Adrenal gland (tissue), 12 donors: ENCODE results near the gene HOXA13. TPM values are rescaled to one million over a fixed set of nuclear protein-coding genes. Genes with fewer than 3 reads are reported as not detected.

Source experiments
- DNase-seq, 7 donors: peaks; one replicate each; pipeline ENCODE4 v3.0.0-alpha.2; 2019 to 2020
- H3K27ac ChIP-seq, 5 donors: fragments of 200-600 bp; sonication (generic) in 4 of 5; 1 replicate in 3 of 5; 2 replicates in 2 of 5; pipeline versions ENCODE4 v1.5.1 to v1.8.0; 2016 to 2020; ENCODE audit warnings: mild to moderate bottlenecking in 1 of 5
- H3K27me3 ChIP-seq: fragments of 200-600 bp; 2 replicates; pipeline ENCODE4 v1.8.0; 2021
- H3K36me3 ChIP-seq, 2 donors: fragments of 200-600 bp; replicated peaks in 1 of 2; 1 replicate in 1 of 2; 2 replicates in 1 of 2; pipeline versions ENCODE4 v1.5.1 to v1.8.0; 2018 to 2022
- H3K4me1 ChIP-seq, 2 donors: fragments of 200-600 bp; replicated peaks in 1 of 2; 1 replicate in 1 of 2; 2 replicates in 1 of 2; pipeline versions ENCODE4 v1.5.1 to v1.8.0; 2018 to 2021
- H3K4me3 ChIP-seq, 4 donors: fragments of 200-600 bp; sonication (generic) in 3 of 4; one replicate each; pipeline ENCODE4 v1.5.1; 2016 to 2018
- H3K9me3 ChIP-seq, 3 donors: fragments of 200-600 bp; sonication (generic) in 1 of 3; replicated peaks in 1 of 3; 1 replicate in 2 of 3; 2 replicates in 1 of 3; pipeline versions ENCODE4 v1.5.1 to v1.8.0; 2016 to 2021
- POLR2A ChIP-seq, 2 donors: fragments of 450-650 bp; IDR thresholded peaks; one replicate each; pipeline ENCODE4 v1.6.1; 2017; ENCODE audit warnings: antibody characterized with exemption in 2 of 2, mild to moderate bottlenecking in 2 of 2, moderate library complexity in 1 of 2
- WGBS, 4 donors: extraction: QIAGEN DNeasy Blood & Tissue Kit in 2 of 4; methylation state at CpG; one replicate each; pipeline versions ENCODE4 v1.1.5 to v1.1.7; 2013 to 2017; 5-methylcytosine and 5-hydroxymethylcytosine counted together
- intact Hi-C, 2 donors: fragments of 100-400 bp; cut with DNase I; formaldehyde crosslinking; loops; one replicate each; pipeline versions ENCODE4 v1.14.1 to v1.15.0; 2022 to 2023
- polyA plus RNA-seq, 3 donors: library from polyadenylated mRNA; stranded (reverse); fragments of 200-250 nt in 2 of 3; fragments of 350-450 nt in 1 of 3; fragmentation: Illumina TruSeq in 1 of 3; extraction: RNeasy Lipid Tissue Mini Kit (QIAGEN cat#74804) in 1 of 3; gene quantifications; one replicate each; pipeline ENCODE4 v1.2.3, GENCODE V29; 2013 to 2014
- total RNA-seq, 9 donors: library from RNA; depleted of rRNA in 4 of 9; stranded (reverse); fragments of >200 nt in 4 of 9; fragments of 120-200 nt in 1 of 9; fragmentation: NEBNext Ultra II Directional in 1 of 9; extraction: Animal tissue kit (Norgen Biotek cat#: 25700) in 1 of 9; gene quantifications; one replicate each; pipeline versions ENCODE4 v1.1.0 to v1.2.4, GENCODE V29; 2013 to 2023
- TF ChIP-seq, protein P1 (sequence below), 6 experiments: fragments of 450-650 bp in 4 of 6; fragments of 200-600 bp in 2 of 6; sonication (generic) in 1 of 6; IDR thresholded peaks; 1 replicate in 5 of 6; 2 replicates in 1 of 6; pipeline versions ENCODE4 v1.5.1 to v1.8.0; 2016 to 2021; ENCODE audit warnings: antibody characterized with exemption in 6 of 6, mild to moderate bottlenecking in 2 of 6, moderate library complexity in 1 of 6
- donor health status: healthy with polysubstance abuse.
- donor health status: Bipolar disorder and iron deficiency.
- donor health status: DM: yes; HTN: yes; CAD: no.
- donor health status: DM: no; HTN: no; CAD: no.
- donor health status: DM: no; HTN: no; CAD: no.
- donor health status: DM: yes; HTN: yes; CAD: no.

The HOXA13 gene
- total and polyA plus RNA-seq, 12 donors: 0.17 to 1.4 (median 0.56) TPM; not detected in 1

DNA sequence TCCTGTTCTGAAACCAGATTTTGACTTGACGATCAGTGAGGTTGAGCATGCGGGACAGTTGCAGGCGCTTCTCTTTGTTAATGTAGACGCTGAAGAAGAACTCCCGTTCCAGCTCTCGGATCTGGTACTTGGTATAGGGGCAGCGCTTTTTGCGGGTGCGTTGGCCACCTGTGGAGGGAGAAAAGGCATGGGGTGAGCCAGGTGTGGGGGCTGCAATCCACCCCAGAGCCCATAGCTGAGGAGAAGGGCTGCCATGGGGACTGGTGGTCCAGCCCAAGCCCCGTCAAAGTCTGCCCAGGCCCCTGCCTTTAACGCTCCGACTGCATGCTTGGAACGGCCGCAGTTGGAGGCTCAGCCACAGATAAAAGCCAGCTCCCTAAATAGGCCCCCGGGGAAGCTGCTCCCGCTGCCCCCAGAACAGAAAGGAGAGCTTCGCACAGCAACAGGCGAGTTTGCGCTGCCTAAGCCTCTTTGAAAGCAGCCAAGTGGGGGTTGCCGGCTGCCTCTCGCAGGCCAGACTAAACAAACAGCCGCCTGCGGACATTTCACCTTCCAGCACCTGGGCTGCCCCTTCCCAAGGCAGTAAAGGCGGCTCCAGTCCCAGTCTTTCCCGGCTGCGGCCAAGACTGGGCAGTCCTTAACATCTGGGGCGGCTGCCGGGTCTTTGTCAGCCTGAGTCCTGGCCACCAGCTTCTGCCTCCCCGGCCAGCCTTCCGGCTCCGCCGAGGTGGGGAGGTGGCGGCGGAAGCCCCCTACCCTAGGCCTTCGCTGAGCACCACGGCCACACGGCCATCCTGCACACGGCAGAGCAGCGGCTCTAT lies 16.8 kb downstream of the HOXA13 start:
- peaks cover 97% of the 10 kb centered on the region for H3K27me3 ChIP-seq
- intact Hi-C loops: loop anchor here in 1 of 2 donors (10.0 kb wide), 1 partner anchor 1308 kb away; no protein-coding TSS in a partner anchor
- no peak for TF ChIP-seq POLR2A (IDR thresholded peaks at IDR 0.05)
- TF ChIP-seq, protein P1, sequence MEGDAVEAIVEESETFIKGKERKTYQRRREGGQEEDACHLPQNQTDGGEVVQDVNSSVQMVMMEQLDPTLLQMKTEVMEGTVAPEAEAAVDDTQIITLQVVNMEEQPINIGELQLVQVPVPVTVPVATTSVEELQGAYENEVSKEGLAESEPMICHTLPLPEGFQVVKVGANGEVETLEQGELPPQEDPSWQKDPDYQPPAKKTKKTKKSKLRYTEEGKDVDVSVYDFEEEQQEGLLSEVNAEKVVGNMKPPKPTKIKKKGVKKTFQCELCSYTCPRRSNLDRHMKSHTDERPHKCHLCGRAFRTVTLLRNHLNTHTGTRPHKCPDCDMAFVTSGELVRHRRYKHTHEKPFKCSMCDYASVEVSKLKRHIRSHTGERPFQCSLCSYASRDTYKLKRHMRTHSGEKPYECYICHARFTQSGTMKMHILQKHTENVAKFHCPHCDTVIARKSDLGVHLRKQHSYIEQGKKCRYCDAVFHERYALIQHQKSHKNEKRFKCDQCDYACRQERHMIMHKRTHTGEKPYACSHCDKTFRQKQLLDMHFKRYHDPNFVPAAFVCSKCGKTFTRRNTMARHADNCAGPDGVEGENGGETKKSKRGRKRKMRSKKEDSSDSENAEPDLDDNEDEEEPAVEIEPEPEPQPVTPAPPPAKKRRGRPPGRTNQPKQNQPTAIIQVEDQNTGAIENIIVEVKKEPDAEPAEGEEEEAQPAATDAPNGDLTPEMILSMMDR (IDR thresholded peaks at IDR 0.05): no peak
- no peak overlapping the region for H3K4me3 ChIP-seq
- 15 to 27% (median 18%) methylated on average over 17 to 39 of the region's 39 CpGs for WGBS, 4 donors
- H3K9me3 ChIP-seq: no peaks in the 10 kb centered on the region
- peak in 5 of 7 donors; percentile 13 to 43 (median 14) for DNase-seq
- peaks cover 19 to 21% of the 10 kb centered on the region in 2 donors for H3K4me1 ChIP-seq
- no peaks in the 10 kb centered on the region for H3K36me3 ChIP-seq
- H3K27ac ChIP-seq: no peak overlapping the region

DNA sequence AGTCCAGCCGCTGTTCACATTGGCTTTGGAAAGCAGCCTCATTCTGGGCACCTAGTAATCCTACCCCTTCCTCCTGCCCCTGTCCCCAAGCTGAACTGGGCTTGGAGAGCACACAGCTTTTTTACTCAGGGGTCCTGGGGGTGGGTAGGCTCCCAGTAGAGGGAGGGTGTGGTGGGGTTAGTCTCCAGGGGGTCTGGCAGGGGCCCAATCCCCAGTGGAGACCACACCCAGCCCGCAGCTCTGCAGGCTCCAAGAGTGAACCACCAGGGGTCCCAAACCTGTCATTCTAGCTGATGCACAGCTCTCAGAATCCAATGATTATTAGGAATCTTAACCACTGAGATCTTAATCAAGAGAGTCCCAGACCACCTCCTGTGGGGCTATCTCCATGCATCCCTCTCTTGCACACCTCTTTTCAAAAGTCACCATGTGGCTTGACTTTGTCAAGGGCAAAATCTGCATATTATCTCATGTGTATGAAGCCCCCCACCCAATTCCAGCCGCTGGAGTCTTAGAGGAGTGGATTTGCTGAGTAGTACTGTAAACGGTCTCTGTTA lies 17.5 kb downstream of the HOXA13 start:
- H3K4me1 ChIP-seq: peaks cover 19% of the 10 kb centered on the region in 2 donors
- H3K9me3 ChIP-seq: no peaks in the 10 kb centered on the region
- H3K27ac ChIP-seq: no peak overlapping the region
- no peaks in the 10 kb centered on the region for H3K36me3 ChIP-seq
- peaks cover 94% of the 10 kb centered on the region for H3K27me3 ChIP-seq
- TF ChIP-seq POLR2A (IDR thresholded peaks at IDR 0.05): no peak
- TF ChIP-seq, protein P1 (IDR thresholded peaks at IDR 0.05): no peak
- intact Hi-C loops: loop anchor here in 1 of 2 donors (10.0 kb wide), 1 partner anchor 1308 kb away; no protein-coding TSS in a partner anchor
- peak in 5 of 7 donors; percentile 6 to 36 (median 13) for DNase-seq
- H3K4me3 ChIP-seq: no peak overlapping the region
- 36 to 56% (median 47%) methylated on average over 4 of the region's 4 CpGs for WGBS, 4 donors

DNA sequence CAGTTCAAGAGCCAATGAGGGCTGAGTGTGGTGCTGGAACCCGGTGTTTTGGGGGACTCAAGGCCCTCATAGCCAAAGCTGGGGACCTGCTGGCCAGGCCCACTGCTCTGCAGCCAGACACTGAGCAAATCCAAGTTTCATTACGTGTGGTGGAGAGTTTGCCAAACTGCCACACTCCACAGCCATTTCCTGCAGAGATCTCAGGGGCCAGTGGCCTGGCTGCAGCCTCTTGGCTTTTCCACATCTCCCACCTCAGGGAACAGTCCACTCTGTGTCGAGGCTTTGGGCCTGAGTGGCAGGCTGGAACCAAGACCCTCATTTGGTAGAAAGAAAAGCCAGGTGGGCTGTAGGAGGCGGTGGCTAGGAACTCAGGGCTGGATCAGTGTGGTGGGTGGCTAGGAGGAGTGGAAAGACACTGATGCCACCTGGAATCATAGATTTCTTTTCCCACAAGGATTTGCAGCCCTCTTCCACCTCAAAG lies 18.1 kb downstream of the HOXA13 start:
- no peak overlapping the region for H3K4me3 ChIP-seq
- H3K27ac ChIP-seq: no peak overlapping the region
- TF ChIP-seq, protein P1 (IDR thresholded peaks at IDR 0.05): no peak
- no peak for TF ChIP-seq POLR2A (IDR thresholded peaks at IDR 0.05)
- WGBS, 4 donors: 69 to 86% (median 77%) methylated on average over 4 of the region's 4 CpGs
- peaks cover 19% of the 10 kb centered on the region in 2 donors for H3K4me1 ChIP-seq
- peaks cover 89% of the 10 kb centered on the region for H3K27me3 ChIP-seq
- DNase-seq: peak in 3 of 7 donors; percentile 9 to 42 (median 13)
- H3K36me3 ChIP-seq: no peaks in the 10 kb centered on the region
- intact Hi-C loops: loop anchor here in 1 of 2 donors (10.0 kb wide), 1 partner anchor 1307 kb away; no protein-coding TSS in a partner anchor
- H3K9me3 ChIP-seq: no peaks in the 10 kb centered on the region
